ENCODE measurements around the gene SLC17A8.
"Not testable (repeated sequence)": the region's sequence is repeated elsewhere in the genome, so short reads cannot be mapped to it uniquely, and the experiment has no call there.

The SLC17A8 gene

DNA sequence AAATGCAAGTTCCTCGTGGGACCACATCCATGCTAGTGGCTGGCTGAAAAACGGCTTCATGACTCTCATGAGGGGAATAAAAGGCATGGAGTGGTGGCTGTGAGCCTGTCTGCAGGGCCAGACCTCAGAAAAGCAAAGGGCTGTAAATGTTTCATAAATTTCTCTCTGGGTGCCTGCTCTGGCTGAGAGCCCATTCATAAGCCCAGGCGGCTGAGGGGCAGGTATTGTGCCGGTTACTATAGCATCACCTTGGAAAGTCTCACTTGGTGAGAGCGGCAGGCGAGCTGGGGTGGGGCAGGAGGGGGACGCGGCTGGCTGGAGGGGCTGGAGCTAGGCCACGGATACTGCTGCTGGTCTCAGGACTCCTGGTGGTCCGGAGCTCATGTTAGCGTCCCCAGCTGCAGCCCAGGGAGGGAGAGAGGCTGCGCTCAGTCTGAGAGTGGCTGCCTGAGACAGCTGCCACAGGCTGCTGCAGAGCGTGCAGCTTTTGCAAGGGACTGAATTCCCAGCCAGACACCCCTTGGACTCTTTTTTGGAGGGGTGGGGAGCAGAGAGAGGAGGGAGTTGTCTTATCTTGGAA lies at the start of gene SLC17A8:
Gene SLC17A8, plus strand, starts transcription at position 431 of the 580 bp plus-strand sequence. CDS start 318 bp downstream, outside the sequence.
- DNase-seq (ENCODE audit: low read depth in 2 of 2), result no peak

DNA sequence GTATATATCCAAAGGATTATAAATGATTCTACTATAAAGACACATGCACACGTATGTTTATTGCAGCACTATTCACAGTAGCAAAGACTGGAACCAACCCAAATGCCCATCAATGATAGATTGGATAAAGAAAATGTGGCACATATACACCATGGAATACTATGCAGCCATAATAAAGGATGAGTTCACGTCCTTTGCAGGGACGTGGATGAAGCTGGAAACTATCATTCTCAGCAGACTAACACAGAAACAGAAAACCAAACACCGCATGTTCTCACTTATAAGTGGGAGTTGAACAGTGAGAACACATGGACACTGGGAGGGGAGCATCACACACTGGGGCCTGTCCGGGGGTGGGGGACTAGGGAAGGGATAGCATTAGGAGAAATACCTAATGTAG lies 48.7 kb upstream of the SLC17A8 start:
- DNase-seq (ENCODE audit: low read depth in 2 of 2), result not testable (repeated sequence)

DNA sequence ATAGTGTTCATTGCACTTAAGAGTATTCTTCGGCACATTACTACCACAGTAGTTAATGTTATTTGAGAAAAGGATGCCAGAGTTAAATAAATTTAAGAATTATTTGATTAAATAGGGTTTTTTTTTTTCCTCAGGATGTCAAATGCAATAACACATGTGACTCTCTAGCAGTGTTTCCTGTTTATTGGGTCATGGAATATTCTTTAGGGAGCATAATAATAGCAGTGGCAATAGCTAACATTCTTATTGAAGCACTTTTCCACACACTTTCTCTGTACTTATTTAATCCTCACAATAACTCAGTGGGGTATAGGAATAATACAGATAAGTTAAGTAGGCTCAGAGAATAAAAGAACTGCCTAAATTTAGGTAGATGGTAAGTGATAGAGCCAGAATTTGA lies 45.6 kb upstream of the SLC17A8 start:
- DNase-seq (ENCODE audit: low read depth in 2 of 2), result no peak

DNA sequence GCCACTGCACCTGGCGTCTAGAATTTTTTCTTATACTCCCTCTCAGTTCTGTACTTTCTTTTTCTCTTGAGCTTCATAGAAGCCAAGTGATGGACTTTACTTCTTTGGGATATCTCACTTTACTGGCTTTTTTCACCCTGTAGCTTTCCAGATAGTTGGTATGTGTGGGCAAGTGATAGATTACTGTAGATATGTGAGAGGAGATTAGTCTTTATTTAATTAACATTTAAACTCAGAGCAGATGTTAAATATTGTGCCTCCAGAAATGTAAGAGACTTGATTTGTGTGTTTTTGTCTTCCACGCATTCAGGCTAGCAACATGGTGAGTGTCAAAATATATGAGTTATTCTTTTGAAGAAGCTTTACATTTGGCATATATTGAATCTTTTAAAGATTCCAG lies 39.5 kb upstream of the SLC17A8 start:
- no peak for DNase-seq (ENCODE audit: low read depth in 2 of 2)

DNA sequence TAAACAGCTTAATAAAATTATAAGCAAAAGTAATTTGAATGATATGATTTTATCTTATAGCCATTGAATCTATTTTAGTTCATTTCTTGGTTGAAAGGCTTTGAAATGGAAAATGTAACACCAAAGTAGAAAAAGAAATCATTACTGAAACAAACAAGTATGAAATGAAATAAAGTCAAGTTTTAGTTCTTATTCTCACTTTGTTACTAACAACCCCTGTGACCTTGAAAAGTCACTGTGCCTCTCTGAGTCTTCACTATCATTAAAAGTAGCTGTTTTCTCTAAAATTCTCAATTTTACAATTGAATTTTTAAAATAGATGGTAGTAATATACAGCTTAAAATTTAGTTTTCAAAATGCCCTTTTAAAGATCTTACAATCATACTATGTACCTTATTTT lies 32.4 kb upstream of the SLC17A8 start:
- DNase-seq (ENCODE audit: low read depth in 2 of 2), result no peak

DNA sequence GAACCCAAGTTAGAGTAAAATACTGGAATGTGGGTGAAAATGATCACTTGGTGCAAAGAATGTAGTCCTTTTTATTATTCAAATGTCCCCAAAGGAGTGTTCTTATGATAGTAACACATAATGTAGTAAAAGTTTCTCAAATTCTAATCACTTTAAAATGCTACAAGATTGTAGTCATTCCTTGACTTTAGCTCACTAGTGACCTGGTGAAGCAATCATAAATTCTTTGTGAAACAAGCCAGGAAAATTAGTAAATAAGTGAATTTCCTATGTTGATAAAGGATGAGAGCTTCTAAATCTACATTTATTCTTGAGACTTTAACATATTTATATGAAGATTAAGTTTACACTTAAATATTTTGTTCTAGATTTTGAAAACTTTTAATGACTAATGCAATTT lies 30.7 kb upstream of the SLC17A8 start:
- DNase-seq (ENCODE audit: low read depth in 2 of 2), result no peak

DNA sequence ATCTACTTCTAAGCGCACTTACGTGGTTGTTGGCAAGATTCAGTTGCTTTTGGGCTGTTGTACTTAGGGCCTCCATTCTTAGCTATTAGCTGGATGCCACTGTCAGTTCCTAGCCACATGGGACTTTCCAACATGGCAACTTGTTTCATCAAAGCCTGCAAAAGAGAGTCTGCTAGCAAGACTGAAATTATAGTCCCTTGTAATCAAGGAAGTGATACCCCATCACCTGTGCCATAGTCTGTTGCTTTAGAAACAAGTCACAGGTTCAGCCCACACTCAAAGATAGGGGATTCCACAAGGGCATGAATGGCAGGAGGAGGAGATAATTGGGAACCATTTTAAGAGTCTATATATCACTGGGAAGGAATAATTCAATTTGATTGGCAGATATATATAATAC lies 27.1 kb upstream of the SLC17A8 start:
- DNase-seq (ENCODE audit: low read depth in 2 of 2), result no peak

DNA sequence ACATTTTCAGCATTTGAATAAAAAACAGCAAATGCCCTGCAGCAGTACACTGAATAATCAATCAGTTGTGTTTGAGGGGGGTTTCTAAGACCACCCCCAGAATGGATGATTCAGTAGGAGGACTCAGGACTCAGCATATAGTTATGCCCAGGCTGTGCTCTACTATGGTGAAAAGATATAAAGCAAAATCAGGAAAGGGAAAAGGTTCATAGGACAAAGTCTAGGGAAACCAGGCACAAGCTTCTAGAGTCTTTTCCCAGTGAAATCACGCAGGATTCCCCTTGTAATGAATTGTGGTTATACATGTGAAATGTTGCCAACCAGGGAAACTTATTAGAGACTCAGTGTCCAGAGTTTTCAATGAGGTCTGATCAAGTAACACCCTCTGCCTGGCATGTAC lies 25.0 kb upstream of the SLC17A8 start:
- no peak for DNase-seq (ENCODE audit: low read depth in 2 of 2)

DNA sequence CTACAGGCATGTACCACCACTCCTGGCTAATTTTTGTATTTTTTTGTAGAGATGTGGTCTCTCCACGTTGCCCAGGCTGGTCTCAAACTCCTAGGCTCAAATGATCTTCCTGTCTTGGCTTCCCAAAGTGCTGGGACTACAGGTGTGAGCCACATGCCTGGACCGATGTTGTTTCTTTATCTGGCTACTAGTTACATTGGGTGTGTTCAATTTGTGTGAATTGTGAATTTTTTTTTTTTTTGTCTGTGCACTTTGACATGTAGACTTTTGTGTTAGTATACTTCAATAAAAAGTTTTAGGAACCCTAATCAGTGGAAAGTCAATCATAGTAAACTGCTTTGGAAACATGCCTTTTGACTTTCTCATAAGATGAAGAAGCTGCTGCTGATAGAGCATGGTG lies 24.0 kb upstream of the SLC17A8 start:
- DNase-seq (ENCODE audit: low read depth in 2 of 2), result no peak

DNA sequence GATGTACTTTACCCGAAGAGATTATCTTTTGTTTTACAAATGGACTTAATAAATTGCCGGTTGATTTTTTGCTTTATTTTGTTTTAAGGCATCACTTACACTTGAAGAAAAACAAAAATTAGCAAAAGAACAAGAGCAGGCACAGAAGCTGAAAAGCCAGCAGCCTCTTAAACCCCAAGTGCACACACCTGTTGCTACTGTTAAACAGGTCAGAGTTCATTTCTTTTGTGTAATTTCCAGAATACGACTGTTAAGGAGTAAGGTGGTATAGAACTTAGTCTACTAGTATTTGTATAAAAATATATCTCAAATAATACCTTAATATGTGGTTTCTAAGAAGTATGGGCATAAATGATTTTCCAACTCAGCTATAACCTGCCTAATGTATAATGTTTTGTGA lies 19.6 kb upstream of the SLC17A8 start:
- DNase-seq (ENCODE audit: low read depth in 2 of 2), result no peak

DNA sequence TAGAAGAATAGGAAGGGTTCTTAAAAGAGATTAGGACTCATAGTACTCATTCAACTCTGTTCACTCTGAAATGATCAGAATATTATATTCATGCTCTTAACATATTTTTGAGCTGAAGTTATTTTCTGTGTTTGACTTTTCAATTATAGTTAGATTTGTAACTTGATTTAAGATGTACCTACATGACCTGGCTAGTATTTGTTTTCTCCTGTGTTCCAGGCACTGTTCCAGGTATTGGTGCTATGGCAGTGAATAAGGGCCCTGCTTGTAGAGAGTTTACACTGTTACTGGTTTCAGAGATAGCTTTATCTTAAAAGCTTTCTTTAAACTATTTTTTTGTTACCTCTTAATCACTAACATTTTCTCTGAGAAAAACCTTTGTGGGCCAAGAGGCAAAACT lies 19.1 kb upstream of the SLC17A8 start:
- no peak for DNase-seq (ENCODE audit: low read depth in 2 of 2)

DNA sequence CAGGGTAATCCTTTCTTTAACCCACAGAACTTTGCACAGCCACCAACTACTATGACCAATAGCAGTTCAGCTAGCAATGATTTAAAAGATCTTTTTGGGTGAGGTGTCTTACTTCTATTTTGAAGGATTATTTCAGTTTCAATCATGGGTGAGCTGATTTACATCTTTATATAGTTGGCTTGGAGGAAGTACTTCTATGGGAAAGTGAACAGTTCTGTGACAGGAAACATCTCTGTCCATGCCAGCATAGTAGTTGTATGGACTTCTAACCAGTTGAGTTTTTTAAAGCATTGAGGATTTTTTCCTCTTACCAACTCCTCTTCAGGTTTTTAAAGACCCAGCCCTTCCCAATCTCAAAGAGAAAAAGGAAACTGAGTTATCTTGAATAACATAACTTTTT lies 17.8 kb upstream of the SLC17A8 start:
- no peak for DNase-seq (ENCODE audit: low read depth in 2 of 2)

DNA sequence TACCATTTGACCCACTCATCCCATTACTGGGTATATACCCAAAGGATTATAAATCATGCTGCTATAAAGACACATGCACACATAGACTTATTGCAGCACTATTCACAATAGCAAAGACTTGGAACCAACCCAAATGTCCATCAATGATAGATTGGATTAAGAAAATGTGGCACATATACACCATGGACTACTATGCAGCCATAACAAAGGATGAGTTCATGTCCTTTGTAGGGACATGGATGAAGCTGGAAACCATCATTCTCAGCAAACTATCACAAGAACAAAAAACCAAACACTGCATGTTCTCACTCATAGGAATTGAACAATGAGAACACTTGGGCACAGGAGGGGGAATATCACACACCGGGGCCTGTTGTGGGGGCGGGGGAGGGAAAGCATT lies 14.0 kb upstream of the SLC17A8 start:
- DNase-seq (ENCODE audit: low read depth in 2 of 2), result not testable (repeated sequence)

DNA sequence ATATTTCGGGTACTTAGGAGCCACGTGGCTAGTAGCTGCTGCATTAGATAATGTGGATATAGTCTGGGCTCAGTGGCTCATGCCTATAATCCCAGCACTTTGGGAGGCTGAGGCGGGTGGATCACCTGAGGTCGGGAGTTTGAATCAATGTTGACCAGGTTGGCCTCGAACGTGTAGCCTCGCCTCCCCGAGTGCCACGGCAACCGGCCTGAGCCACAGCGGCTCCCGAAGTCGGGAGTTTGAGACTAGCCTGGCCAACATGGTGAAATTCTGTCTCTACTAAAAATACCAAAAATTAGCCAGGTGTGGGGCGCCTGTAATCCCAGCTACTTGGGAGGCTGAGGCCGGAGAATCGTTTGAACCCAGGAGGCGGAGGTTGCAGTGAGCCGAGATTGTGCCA lies 12.5 kb upstream of the SLC17A8 start:
- DNase-seq (ENCODE audit: low read depth in 2 of 2), result not testable (repeated sequence)

DNA sequence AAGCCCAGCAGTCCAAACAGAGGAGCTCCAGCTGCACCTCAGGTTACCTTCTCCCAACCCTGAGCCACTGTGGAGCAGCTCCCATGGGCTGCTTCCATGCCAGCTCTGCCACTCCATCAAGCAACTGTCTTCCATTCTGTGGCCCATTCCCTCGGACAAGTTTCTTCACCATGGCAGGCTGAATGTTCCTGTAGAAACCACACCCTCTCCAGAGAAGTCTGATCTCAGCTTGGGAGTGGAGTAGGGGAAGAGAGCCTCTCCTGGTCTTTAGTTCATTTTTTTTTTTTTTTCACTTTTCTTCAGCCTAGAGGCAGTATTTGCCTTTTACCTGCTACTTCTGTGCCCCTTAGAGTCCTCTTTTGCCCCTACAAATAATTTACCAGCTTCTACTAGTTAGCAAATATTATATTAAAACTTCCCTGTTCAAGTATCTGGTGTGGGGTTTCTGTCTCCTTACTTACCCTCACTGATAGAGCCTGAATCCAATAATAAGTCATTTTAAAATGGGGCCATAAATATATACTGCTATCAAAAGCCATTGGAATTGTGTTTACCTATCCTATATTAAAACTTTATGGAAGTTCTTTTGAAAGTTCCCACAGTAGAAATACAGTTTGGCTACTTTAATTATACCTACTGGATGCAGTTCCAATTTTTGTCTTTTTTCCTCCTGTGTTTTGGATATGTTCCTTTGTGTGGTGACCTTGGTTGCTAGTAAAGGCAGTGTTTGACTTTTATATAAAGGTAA lies 11.7 kb upstream of the SLC17A8 start:
- no peak for DNase-seq (ENCODE audit: low read depth in 2 of 2)

DNA sequence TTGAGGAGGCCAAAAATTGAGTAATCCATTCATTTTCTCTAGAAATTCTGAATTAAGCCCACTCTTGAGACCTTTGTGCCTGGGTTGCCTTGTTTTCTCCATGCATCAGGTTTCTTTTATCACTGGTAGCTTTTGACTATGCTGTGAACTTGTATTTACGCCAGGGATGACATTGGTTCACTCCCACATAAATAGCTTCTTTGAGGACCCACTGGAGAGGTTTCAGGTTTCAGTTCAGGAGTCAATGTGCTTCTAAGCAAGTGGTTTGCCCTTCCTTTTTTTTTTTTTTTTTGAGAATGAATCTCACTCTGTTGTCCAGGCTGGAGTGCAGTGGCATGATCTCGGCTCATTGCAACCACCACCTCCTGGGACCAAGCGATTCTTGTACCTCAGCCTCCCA lies 10.2 kb upstream of the SLC17A8 start:
- no peak for DNase-seq (ENCODE audit: low read depth in 2 of 2)

DNA sequence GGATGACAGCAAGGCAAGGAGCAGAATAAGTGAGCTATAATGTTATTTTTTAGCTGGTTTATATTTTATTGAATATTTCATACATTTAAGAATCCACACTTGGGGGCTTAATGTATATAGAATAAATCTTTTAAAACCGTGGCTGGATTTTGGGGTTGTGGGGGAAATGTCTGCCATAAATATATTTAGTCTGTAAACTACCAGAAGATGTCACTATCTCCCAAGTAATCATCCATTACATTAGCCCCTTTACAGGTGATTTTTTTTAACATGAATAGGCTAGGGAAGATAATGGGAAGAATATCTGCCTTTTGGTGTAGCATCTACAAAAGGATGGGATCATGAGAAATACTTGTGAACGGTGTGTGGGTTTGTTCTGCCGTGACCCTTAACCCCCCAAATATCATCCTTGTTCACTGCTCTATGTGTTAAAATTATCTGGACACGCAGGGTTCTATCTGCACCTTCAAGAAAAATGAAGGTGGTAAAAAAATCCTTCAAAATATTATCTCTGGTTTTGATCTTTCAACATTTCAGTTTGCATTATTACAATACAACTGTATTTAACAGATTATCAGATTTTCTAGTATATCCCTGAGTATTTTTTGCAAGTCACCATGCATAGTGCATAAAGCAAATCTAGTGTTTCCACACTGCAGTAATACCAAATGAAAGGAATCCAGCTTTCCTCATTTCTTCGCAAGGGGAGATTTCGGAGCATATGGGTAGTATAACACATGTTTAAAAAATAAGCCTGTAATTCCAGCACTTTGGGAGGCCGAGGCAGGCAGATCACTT lies 8.0 kb upstream of the SLC17A8 start:
- no peak for DNase-seq (ENCODE audit: low read depth in 2 of 2)

DNA sequence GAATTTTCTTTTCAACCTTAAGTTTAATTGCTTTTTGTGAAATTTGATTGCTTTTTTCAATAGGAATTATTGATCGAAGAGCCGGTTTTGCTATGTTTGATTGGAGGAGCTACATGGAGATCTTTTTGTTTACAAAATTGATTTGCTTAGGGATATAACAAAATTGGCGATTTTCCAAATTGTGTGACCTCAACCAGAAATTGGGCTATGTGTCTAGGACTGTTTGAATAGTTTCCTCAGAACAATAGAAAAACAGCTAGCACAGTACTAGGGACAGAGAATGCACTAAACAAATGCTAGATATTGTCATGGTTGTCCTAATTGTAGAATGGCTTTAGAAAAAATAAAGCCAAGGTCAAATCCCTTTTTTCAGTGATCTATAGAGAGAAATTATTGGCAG lies 2.4 kb downstream of the SLC17A8 start:
- no peak for DNase-seq (ENCODE audit: low read depth in 2 of 2)

DNA sequence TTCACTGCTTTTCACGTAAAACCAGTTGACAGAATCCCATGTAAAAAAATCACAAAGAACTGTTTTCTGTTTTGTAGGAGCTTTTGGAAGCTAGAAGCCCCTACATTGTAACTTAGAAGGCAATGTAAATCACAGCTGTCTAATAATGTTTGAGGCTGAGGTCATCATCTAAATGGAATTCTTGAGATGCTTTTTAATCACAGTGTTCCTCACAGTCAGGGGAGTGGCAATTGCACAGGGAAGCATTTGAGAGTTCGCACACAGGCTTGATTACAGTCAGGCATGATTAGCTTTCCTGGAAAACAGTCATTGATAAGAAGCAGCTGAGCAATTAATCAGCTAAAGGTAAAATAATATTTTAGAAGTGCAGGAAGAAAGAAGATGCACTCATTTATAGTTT lies 2.9 kb downstream of the SLC17A8 start:
- no peak for DNase-seq (ENCODE audit: low read depth in 2 of 2)

DNA sequence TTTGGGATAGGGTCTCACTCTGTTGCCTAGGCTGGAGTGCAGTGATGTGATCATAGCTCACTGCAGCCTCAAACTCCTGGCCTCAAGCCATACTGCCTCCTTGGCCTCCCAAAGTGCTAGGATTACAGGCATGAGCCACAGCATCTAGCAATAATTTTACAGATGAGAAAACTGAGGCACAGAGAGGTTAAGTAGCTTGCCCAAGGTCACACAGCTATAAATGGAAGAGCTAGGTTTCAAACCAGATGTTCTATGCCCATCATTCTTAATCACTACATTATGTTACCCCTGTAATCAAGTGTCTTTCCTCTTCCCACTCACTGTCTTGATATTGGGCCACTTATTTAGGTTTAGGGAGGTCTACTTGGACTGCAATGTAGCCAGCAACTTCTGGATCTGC lies 3.6 kb downstream of the SLC17A8 start:
- no peak for DNase-seq (ENCODE audit: low read depth in 2 of 2)

DNA sequence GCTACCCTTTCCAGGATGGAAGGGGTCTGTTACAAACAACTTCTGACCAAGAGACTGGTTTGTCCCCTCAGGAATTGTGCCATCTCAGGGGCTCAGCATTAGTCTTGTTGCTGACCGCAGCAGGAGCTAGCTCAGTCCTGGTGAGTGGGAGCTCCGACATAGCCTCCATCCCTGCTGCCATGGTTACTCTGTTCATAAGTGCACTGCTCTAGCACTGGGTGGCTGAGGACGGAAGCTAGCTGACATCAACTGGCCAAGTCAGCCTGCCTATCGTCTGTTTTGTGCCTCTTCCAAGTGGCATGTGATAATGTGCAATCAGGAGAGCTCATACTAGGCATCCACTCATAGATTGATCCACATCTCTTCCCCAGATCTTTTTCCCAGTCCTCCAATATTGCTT lies 7.5 kb downstream of the SLC17A8 start:
- no peak for DNase-seq (ENCODE audit: low read depth in 2 of 2)

DNA sequence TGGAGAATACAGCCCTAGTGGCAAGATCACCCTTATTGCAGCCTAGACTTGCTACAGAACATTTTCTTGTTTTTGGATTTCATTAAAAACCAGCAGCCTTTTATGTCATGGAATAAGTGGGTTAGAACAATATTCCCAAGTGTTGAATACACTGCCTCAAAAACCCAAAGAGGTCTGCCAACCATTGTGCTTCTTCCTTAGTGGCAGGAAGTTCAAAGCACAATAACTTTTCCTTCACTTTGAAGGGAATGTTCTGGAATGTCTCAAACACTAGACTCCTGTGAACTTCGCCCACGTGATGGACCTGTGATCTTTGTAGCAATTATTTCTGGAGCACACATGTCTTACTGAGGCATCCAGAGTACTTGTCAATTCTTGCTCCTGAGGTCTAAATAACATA lies 8.5 kb downstream of the SLC17A8 start:
- no peak for DNase-seq (ENCODE audit: low read depth in 2 of 2)

DNA sequence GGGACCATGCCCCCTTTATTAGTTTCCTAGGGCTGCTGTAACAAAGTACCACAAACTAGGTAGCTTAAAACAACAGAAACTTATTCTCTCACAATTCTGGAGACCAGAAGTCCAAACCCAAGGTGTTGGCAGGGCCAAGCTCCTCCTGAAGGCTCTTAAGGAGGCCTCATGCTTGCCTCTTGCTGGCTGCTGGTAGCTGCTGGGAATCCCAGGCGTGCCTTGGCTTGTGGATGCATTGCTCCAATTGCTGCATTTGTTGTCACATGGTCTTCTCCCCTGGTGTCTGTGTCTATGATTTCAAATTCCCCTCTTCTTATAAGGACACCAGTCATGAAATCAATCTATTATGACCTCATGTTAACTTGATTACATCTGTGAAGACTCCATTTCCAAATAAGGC lies 11.2 kb downstream of the SLC17A8 start:
- DNase-seq (ENCODE audit: low read depth in 2 of 2), result no peak

Data from activated CD8-positive, alpha-beta memory T cell treated with anti-CD3 and anti-CD28 coated beads for 4 hours (primary cell).